ENCODE data around the gene SPINK13. TPM values are rescaled to one million over a fixed set of nuclear protein-coding genes. Genes with fewer than 3 reads are reported as not detected.

SPINK13 gene
- total and polyA plus RNA-seq, 2 of the 4 experiments (the other 2 are of a cell fraction) = not detected

DNA sequence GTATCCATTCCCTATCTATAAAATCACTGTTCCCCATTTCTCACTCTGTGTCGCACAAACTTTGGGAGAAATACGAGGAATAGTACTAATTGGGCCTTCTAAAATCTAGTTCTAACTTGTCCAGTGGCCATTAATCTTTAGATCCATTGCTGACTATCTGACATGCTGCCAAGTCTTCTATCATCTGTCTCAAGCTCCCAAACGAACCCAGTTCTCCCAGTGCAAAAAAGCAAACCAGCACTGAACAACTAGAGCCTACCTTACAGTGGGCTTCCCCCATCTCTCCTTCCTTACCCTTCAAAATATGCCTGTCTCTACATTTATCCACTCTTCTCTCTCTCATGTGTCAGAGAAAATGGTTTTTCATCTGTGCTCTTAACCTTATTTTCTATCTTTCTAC, 40.4 kb downstream of the SPINK13 start:
- no peak overlapping the region for H3K18ac ChIP-seq (ENCODE audit: low read depth, low read length)
- H2AK5ac ChIP-seq (ENCODE audit: low read depth, low read length) = no peak overlapping the region
- H3K79me1 ChIP-seq (ENCODE audit: low read depth in 1 of 2, low read length in 2 of 2) = no peaks in the 10 kb centered on the region
- ChIA-PET CTCF (no interaction called here), POLR2A (ENCODE audit: unreplicated experiment) (no interaction called here)
- no TSS peak for BruUV-seq (replicated peaks)
- H2AFZ ChIP-seq (replicated peaks; ENCODE audit: low read length, poor library complexity) = no peak overlapping the region
- H4K5ac ChIP-seq (ENCODE audit: low read depth, low read length) = no peak overlapping the region
- H2BK15ac ChIP-seq (ENCODE audit: low read depth, low read length) = no peak overlapping the region
- no peak overlapping the region for H3K9ac ChIP-seq (ENCODE audit: low read depth, low read length)
- no peak overlapping the region for H4K8ac ChIP-seq (ENCODE audit: low read depth in 2 of 2, low read length in 2 of 2)
- H3K36me3 ChIP-seq (ENCODE audit: control insufficient read depth, insufficient read depth, low read length) = no peaks in the 10 kb centered on the region
- H3K56ac ChIP-seq (ENCODE audit: extremely low read depth, insufficient read depth, low read length) = no peak overlapping the region
- no peak overlapping the region for H3K4ac ChIP-seq (ENCODE audit: low read depth, low read length)
- H3K4me1 ChIP-seq (ENCODE audit: control insufficient read depth, insufficient read depth, low read length) = no peaks in the 10 kb centered on the region
- H3K23ac ChIP-seq (ENCODE audit: low read depth, low read length) = no peak overlapping the region
- no CpG with 5 or more reads among the region's 3 CpGs for WGBS, 2 experiments (ENCODE audit: extremely low coverage in 2 of 2, insufficient read length in 1 of 2)
- intact Hi-C loops (cut with micrococcal nuclease) (no loop called here), dilution Hi-C loops (cut with HindIII; ENCODE audit: low sequenced_read_pairs, unreplicated experiment) (no loop called here), in situ Hi-C loops (cut with MboI; ENCODE audit: low sequenced_read_pairs) (no loop called here)
- H4K20me1 ChIP-seq (ENCODE audit: insufficient read depth, low read length) = no peaks in the 10 kb centered on the region
- H3K4me3 ChIP-seq (ENCODE audit: insufficient read depth, low read depth, low read length) = no peak overlapping the region
- no peak overlapping the region for H4K91ac ChIP-seq (ENCODE audit: insufficient read depth, low read depth, low read length)
- H3K14ac ChIP-seq (replicated peaks; ENCODE audit: low read depth, low read length) = no peak overlapping the region
- H3K9me1 ChIP-seq (ENCODE audit: insufficient read depth, low read length) = no peaks in the 10 kb centered on the region
- no peak overlapping the region for H3K4me2 ChIP-seq (ENCODE audit: low read depth, low read length)
- H3K9me3 ChIP-seq (ENCODE audit: control insufficient read depth, insufficient read depth, low read length) = no peaks in the 10 kb centered on the region
- no peak overlapping the region for H2BK5ac ChIP-seq (ENCODE audit: low read depth, low read length, poor library complexity, severe bottlenecking)
- H3K27me3 ChIP-seq (ENCODE audit: control insufficient read depth, insufficient read depth, low read length) = no peaks in the 10 kb centered on the region
- H2AK9ac ChIP-seq (replicated peaks; ENCODE audit: low read depth, low read length, poor library complexity) = no peak overlapping the region
- no peak for ATAC-seq (ENCODE audit: low read depth)
- no peak for DNase-seq
- H2BK20ac ChIP-seq (ENCODE audit: low read depth, low read length) = no peak overlapping the region
- TF ChIP-seq CHD1 (IDR thresholded peaks at IDR 0.05; ENCODE audit: low read depth, low read length) = no peak
- TF ChIP-seq, protein P1, sequence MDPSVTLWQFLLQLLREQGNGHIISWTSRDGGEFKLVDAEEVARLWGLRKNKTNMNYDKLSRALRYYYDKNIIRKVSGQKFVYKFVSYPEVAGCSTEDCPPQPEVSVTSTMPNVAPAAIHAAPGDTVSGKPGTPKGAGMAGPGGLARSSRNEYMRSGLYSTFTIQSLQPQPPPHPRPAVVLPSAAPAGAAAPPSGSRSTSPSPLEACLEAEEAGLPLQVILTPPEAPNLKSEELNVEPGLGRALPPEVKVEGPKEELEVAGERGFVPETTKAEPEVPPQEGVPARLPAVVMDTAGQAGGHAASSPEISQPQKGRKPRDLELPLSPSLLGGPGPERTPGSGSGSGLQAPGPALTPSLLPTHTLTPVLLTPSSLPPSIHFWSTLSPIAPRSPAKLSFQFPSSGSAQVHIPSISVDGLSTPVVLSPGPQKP (IDR thresholded peaks at IDR 0.05; ENCODE audit: borderline replicate concordance, low read depth, low read length) = no peak
- no peak overlapping the region for H3K27ac ChIP-seq (ENCODE audit: insufficient read depth, low read length)
- H2BK120ac ChIP-seq (ENCODE audit: low read depth, low read length) = no peak overlapping the region
